ENCODE results near the gene BTBD9.
"Not testable (repeated sequence)": the region's sequence is repeated elsewhere in the genome, so short reads cannot be mapped to it uniquely, and the experiment has no call there.

The BTBD9 gene

DNA sequence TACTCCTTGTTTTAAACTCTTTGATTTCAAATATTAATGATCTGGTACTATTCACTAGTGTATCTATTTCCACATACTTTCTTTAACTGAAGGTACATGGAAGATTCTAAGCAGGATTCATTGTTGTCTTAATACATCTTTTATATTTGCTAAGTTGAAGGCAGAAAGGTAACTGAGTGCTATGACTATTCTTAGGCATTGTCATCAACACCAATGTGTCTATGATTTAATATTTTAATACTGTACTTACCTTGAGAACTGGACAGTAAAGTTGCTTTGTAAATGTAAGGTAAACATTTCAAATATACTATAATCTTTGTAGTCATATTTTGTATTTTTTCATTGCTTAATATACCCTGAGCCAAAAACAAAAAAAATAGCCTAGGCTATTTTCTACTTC lies 8.9 kb upstream of the BTBD9 start:
- no peak for DNase-seq

DNA sequence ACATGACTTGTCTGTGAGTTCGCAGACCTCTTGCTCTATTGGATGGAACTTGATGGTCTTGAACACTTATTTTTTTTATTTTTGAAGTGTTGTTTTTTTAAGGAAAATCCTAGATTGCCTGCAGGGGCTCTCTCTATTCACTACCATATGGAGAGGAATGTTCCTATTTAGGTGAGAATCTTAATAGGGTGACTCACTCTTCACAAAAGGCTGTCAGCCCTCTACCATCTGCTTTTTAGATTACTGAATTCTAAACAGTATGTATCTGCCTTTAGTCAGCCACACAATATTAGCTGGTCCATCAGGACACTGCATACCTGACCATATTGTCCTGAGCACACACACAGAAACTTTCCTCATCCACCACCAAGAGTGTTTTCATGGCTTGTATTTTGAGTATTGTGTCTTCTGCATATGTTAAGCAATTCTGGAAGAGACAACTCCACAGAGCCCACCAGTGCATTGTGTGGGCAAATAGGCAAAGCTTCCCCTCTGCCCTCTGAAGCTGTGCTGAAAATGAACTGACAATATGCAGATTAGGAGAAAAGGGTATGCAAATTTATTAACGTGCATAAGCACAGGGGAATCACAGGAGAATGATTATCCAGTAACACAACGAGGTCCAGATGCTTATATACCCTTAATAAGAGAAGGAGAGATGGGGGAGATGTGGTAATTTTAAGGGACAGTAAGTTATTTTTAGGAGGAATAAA lies 6.6 kb upstream of the BTBD9 start:
- DNase-seq: no peak

DNA sequence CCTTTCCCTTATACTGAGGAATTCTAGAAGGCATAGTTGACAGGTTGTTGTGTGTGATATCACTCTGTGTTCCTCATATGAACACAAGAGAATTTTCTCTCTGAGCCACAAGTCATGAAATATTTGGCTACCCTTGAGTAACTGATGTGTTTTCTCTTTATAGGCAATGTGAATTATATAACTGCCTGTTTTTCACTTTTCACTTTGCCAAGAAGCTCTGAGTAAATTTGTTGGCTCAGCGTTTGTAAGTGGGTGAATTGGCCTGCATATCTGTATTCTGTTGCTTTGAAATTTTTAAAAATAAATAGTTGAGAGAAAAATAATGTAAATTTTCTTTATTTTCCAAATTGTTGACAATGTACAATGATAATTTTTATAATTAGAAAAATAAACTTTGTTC lies 5.2 kb upstream of the BTBD9 start:
- DNase-seq: no peak

DNA sequence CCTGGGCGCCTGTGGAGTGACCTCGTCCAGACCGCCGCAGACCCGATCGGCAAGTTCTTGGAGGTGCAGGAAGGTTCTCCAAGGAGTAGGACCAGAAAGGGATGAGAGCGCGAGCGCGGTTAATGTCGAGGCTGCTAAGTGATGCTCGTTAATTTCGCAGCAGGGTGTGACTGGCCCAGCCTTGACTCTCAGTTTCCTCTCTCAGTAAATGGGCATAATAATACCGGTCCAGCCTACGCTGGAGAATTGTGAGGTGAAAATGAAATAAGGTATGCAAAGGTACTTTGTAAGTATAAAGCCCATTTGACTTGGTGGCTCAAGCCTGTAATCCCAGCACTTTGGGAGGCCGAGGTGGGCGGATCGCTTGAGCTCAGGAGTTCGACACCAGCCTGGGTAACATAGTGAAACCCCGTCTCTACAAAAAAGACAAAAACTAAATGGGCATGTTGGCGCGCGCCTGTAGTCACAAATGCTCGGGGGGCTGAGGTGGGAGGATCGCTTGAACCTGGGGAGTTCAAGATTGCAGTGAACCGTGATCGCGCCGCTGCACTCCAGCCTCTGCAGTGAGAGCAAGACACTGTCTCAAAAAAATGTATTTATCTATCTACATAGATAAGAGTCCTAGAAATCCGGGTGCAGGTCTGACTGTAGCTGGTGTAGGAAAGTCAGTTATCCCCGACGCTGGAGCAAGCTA lies 634 bp upstream of the BTBD9 start:
- no peak for DNase-seq

DNA sequence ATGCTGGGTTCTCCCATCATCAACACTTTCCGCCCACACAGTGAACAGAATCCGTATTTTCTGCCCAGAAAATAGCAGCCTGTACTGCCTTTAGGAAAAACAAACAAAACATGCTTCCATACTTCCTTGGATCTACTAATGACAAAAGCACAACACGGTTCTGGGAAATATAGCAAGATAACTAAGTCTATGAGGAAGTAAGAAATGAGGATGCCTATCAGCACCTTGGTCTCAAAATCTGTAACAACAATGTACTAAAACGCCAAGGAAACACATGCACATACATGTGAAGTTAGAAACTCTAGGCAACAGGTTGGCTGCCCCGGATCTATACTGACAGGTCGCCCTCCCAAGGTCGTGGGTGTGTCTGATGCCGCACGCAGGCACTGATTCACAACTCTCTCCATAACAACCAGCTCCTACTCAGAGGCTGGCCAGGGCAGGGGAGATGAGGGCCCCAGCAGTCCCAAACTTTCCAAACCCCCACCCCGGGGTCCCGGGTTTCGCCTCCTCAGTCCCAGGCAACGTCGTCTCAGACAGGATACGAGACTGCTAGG lies 710 bp downstream of the BTBD9 start:
- DNase-seq: peak; percentile 43 to 49

DNA sequence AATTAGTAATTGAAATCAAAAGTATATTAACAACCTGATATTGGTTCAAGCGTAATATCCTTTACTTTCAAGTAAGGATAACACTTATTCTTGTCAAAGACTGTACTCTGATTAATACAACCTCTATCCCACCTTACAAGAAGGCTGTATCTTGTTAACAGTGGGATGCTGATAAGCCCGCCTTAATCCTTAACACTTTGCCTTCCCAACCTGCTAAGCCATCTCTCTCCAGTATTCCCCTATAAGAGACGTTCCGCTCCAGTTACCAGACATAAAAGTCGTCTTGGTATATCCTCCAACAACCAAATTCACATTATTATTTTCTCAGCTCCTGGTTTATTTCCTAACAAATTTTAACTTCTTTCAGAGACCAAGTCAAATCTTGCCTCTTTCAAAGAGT lies 2.0 kb downstream of the BTBD9 start:
- DNase-seq: no peak

DNA sequence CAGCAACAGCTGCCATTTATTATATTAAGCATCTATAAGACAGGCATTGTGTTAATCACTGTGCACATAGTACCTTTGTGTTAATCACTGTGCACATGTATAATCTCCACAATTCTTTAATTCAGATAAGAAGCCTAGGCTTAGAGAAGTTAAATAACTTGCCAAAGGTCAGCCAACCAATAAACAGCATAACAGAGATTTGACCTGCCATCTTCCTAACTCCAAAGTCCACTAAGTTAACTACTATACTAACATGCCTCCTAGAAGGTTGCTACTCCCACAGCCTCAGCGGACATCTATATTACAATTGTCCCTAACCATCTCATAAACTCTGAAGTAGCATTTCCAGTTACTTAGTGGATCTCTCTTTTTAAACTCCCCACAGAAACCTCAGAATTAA lies 3.7 kb downstream of the BTBD9 start:
- DNase-seq: no peak

DNA sequence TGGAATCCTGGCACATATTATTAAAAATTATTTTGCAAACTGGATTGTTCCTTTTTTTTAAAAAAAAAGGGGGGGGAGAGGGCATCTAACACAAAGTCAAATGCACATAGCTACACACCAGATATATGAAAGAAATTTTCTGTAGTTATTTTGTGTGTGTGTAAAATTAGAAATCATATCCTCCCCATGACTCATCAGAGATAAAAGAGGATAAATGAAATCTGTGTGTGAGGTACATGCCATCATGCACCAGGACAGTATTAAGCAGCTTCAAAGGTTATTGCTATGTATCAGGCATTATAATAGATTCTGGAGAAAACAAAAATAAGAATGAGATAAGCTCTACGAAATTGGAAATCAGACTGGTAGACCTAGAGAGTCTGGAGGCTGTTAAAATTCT lies 5.2 kb downstream of the BTBD9 start:
- no peak for DNase-seq

DNA sequence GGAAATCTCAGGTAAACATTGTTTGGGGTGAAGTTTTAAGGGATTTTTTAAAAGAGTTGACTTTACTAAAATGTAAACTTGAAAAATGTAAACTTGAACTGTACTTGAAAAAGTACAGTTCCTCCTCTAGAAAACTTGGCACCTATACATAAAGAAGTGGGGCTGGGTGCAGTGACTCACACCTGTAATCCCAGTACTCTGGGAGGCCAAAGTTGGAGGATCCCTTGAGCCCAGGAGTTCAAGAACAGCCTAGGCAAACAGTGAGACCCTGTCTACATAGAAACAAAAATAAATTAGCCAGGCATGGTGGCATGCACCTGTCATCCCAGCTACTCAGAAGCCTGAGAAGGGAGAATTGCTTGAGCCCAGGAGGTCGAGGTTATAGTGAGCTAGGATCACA lies 7.2 kb downstream of the BTBD9 start:
- DNase-seq: no peak

DNA sequence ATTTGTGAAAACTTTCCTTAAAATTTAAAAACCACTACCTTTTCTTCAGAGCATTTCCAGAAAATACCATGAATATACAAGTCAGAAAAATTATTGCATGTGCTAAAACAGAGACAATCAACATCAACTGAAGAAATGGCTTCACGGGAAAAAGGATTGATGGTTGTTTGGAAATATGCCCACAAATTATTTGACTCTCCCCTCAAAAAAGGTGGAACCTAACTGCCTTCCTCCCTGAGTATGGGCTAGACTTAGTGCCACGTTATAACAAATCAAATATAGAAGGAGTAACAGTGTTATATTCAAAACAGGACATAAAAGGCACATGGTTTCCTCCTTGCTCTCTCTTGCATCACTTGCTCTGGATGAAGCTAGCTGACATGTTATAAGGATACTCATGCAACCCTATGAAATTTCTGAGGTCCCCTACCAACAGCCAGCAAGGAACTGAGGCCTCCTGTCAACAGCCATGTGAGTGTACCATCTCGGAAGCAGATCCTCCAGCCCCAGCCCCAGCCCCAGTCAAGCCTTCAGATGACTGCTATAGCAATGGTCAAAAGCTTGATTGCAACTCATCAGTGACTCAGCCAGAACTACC lies 8.4 kb downstream of the BTBD9 start:
- DNase-seq: no peak

DNA sequence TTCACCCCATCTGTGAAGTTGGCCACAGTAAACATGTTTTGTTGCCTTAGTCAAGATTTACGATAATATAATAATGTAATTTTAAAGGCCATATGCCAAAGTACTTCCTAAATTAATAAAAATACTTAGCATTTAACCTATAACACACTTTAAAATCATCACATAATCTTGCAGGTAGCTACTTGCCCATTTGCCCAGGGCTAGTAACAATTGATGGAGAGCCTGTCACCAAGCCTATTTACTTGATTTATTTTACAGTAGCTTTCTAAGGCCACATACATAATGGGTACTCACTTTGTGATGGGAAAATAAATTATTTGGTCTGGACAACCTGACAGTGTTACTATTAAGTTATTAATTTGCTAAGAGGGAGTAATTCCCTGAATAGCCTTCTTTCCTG lies 14.5 kb downstream of the BTBD9 start:
- DNase-seq: no peak

DNA sequence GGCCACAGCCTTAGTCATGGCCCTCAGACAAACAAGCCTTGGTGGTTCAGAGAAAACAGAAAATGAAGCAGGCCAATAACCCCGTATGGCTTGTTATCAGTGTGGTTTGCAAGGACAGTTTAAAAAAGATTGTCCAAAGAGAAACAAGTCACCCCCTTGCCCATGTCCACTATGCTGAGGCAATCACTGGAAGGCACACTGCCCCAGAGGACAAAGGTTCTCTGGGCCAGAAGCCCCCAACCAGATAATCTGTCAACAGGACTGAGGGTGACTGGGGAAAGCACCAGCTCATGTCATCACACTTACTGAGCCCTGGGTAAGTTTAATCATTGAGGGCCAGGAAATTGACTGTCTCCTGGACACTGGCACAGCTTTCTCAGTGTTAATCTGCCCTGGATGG lies 20.4 kb downstream of the BTBD9 start:
- not testable (repeated sequence) for DNase-seq

DNA sequence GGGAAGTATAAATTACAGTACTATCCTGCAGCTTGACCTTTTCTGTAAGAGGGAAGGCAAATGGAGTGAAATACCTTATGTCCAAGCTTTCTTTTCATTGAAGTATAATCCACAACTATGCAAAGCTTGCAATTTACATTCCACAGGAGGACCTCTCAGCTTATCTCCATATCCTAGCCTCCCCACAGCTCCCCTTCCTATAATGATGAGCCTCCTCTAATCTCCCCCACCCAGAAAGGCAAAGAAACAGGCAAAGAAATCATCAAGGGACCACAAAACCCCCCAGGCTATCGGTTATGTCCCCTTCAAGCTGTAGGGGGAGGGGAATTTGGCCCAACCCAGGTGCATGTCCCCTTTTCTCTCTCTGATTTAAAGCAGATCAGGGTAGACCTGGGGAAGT lies 21.4 kb downstream of the BTBD9 start:
- not testable (repeated sequence) for DNase-seq

DNA sequence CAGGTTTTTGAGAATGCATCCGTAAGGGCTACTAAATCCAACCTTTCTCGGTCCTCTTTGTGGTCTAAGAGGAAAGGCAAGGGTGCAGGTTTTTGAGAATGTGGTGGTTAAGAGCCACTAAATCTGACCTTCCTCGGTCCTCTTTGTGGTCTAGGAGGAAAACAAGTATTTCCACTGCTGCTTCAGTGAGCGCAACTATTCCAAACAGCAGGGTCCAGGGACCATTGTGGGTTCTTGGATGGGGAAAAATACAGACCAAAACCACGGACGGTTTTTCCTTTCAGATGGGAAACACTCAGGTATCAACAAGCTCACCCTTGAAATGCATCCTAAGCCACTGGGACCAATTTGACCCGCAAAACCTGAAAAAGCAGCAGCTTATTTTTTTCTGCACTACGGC lies 21.9 kb downstream of the BTBD9 start:
- no peak for DNase-seq

DNA sequence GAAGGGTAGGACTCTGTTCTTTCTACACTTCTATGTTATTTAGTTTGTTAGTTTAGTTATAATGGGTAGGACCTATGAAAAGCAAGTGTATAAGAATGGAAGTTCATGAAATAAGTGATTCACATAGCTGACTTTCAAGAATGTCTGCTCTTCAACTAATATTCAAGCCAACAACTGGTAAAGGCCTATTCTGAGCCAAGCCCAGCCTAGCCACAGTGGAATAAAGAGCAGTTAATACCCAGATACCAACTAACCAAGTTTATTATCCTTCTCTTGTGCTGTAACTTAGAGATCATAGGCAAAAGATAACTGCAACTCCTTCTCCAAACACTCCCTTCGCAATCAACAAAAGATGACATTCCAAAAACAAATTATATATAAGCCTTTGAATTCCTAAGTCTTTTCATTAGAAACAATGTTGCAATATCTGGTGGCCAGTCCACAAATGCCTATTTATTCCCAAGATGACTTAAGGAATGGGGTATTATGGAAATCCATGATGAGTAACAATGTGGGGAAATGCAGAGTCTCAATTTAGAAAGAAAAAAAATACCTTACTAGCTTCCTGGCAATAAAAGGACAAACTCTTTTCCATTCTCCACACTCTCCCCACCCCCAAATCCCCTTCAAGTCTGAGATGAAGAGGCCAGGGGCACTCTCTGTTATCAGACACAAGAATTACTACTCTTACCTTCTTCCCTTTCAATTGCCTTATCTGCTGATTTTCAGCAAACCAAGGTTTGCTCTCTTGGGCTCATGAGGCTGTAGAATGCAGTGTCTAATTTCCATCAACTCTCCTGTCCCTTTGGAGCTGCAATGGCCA lies 27.4 kb downstream of the BTBD9 start:
- no peak for DNase-seq

DNA sequence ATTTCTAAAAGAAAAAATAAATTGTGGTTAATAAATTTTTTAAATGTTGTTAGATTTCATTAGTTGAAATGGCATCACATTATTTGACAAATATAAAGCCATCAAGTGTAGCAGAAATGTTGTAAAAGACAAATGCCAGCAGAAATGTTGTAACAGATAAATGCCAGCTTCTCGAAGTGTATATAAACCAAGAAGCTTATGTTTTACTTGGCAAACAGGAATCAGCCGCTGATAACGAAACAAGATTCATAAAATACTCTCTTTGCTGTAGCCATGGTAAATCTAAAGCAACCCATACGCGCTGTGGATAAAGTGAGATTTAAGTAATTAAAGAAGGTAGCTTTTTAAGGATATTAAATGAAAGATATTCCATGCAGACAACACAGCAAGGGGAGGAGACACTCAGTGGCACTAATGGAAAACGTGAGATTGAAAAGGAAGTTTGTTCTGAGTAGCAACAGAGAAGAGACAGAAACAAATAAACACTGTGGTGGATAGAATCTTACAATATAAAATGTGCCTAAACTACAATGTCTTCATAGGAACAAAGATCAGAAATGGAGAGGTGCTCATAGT lies 29.6 kb downstream of the BTBD9 start:
- DNase-seq: no peak

DNA sequence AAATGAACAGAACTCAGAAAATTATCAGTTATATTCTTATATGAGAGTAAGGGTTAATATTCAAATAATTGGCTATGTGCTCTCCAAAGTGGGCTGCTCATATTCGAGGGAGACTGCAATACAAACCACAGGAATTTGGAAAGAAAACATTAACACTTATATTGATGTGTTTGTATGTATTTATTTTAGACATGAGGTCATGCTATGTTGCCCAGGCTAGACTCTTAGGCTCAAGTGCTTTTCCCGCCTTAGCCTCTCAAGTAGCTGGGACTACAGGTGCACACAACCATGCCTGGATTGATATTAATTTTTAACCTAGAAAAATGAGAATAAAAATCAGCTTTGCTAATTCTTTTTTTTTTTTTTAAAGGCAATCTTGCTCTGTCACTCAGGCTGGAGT lies 35.0 kb downstream of the BTBD9 start:
- DNase-seq: no peak

DNA sequence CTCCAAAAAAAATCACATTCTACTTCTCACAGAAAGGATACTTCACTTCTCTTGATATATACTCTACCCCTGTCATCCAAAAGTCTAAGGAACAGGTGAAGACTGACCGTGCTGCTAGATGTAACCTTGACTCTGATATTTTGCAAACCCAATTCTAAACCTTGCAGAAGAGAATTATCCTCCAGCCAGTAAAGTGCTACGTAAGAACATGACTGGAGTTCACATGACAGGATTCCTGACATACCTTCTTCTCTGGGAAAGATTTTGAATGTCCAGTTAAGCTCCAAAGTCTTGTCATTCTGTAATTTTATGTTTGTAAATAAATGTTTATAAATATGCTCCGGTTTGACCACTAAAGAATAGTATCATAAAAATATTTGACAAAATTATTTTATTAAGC lies 35.8 kb downstream of the BTBD9 start:
- no peak for DNase-seq

DNA sequence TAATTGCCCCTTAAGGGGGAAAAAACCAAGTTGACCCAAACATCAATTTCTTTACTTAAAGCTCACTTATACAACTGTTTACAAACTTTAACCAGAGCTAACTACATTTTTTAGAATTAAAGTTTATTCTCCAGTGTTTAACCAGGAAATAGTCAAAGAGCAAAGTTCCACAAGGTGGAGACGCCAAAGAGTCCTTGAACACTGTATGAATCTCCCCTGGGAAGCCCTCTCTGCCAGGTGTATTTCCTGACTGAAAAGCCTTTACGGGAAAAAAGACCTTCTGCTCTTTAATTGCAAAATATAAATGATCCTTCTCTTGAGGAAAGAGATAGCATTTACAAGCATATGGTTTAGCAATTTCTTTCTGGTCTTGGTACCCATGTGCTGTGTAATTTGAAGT lies 36.2 kb downstream of the BTBD9 start:
- no peak for DNase-seq

DNA sequence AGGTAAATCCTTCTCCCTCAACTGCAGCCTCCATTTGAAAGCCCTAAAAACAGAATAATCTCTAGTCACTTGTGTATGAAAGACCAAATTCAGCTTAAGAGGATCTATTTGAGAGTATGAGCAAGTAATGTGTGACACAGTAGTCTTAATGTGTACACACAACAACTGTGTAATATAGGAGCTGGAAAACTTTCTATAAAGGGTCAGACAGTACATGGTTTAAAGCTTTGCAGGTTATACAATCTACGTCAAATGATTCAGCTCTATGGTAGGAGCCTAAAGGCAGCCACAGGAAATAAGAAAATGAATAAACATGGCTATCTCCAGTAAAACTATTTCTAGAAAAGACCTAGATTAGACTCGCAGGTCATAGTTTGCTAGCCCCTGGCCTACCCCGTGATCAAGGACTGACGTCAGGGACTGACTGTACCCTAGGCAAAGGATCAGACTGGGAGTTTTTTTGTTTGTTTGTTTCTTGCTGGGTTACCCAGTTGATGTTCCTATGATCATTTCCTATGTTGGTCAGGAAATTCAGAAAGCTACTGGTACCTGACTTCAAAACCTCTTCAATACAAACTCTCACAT lies 39.7 kb downstream of the BTBD9 start:
- DNase-seq: no peak

DNA sequence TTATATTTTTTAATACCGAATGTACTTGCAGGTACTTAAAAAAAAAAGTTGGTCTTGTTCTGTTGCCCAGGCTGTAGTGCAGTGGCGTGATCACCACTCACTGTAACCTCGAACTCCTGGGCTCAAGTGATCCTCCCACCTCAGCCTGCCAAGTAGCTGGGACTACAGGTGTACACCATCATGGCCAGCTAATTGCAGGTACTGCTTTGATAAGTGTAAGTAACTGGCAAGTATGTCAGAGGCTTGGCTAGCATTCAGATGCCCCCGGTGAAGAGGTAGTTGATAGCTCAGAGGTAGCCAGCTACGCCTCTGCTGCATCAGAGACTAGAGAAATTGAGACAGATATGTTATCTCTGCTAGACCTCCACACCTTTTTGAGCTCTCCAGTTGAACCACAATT lies 40.5 kb downstream of the BTBD9 start:
- no peak for DNase-seq

DNA sequence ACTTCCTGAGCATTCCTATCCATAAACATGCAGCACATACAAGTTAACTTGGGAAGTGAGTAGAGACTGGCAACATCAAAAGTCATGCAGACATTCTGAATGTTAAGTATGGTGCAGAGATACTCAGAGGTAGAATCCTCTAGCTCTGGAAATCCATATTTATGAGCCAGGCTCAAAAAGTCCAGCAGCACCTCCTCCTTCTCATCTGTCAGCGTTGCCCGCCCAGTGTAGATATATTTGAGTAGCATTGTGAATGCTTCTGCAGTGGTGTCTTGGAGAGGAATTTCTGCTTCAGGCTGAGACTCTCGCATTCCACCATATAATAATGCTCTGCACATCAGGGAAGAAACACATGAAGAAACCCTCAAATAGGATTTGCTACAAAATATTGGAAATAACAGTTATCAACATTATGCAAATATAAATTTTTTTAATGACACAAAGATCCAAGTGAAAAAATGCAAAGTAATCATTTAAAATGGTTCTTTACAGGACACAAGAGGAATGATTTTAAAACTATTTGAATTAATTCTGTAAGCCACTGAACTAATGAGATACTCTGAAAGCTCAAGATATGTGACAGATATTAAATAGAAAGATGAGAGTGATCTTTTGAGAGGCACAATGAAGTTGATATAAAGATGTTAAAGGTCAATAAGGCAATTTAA lies 45.6 kb downstream of the BTBD9 start:
- DNase-seq: no peak
